Lung (tissue), 12 donors: ENCODE results near the gene LZTS2. TPM values are rescaled to one million over a fixed set of nuclear protein-coding genes. Genes with fewer than 3 reads are reported as not detected.

Source experiments
- ATAC-seq: fragments of 200-7000 bp; cut with Tn5 transposase; one replicate; pipeline ENCODE4 v1.9.1; 2020; ENCODE audit warnings: moderate number of reproducible peaks; ENCODE audit not compliant: insufficient read depth, low FRiP score
- DNase-seq, 3 donors: peaks; one replicate each; pipeline ENCODE4 v3.0.0-alpha.2; 2013 to 2017
- H3K27ac ChIP-seq, 2 donors: one replicate each; pipeline ENCODE4 v1.5.1; 2013; ENCODE audit warnings: mild to moderate bottlenecking in 2 of 2, moderate library complexity in 2 of 2, control low read depth in 1 of 2, inconsistent platforms in 1 of 2, low read depth in 1 of 2, low read length in 1 of 2
- H3K27me3 ChIP-seq, 3 donors: one replicate each; pipeline ENCODE4 v1.5.1; 2013; ENCODE audit warnings: low read length in 2 of 3; ENCODE audit not compliant: control insufficient read depth in 3 of 3, insufficient read depth in 3 of 3
- H3K36me3 ChIP-seq, 4 donors: one replicate each; pipeline ENCODE4 v1.5.1; 2013; ENCODE audit warnings: low read length in 4 of 4, mild to moderate bottlenecking in 1 of 4, moderate library complexity in 1 of 4; ENCODE audit not compliant: control insufficient read depth in 4 of 4, insufficient read depth in 4 of 4
- H3K4me1 ChIP-seq, 5 donors: one replicate each; pipeline ENCODE4 v1.5.1; 2013; ENCODE audit warnings: low read length in 5 of 5, mild to moderate bottlenecking in 2 of 5, moderate library complexity in 1 of 5; ENCODE audit not compliant: control insufficient read depth in 5 of 5, insufficient read depth in 5 of 5
- H3K4me3 ChIP-seq: one replicate; pipeline ENCODE4 v1.5.1; 2013; ENCODE audit warnings: mild to moderate bottlenecking, control low read depth, moderate library complexity
- H3K9ac ChIP-seq, 2 donors: one replicate each; pipeline ENCODE4 v1.5.1; 2013; ENCODE audit warnings: low read length in 2 of 2, control low read depth in 1 of 2; ENCODE audit not compliant: insufficient read depth in 1 of 2
- H3K9me3 ChIP-seq, 4 donors: one replicate each; pipeline ENCODE4 v1.5.1; 2013; ENCODE audit warnings: low read length in 3 of 4, mild to moderate bottlenecking in 1 of 4, moderate library complexity in 1 of 4; ENCODE audit not compliant: control insufficient read depth in 4 of 4, insufficient read depth in 3 of 4
- CTCF ChIP-seq: IDR thresholded peaks from 2 replicates; pipeline ENCODE4 v1.5.1; 2012; ENCODE audit warnings: mild to moderate bottlenecking; ENCODE audit errors: control extremely low read depth, extremely low read depth
- WGBS, 2 donors: extraction: QIAGEN DNeasy Blood & Tissue Kit; methylation state at CpG; one replicate each; pipeline ENCODE4 v1.1.7; 2013; 5-methylcytosine and 5-hydroxymethylcytosine counted together
- polyA plus RNA-seq, 2 donors: library from polyadenylated mRNA; stranded (reverse); fragments of 200-250 nt; gene quantifications; one replicate each; pipeline ENCODE4 v1.2.1, GENCODE V29; 2013
- total RNA-seq, 2 donors: library from RNA; depleted of rRNA in 1 of 2; stranded (reverse); fragments of >200 nt in 1 of 2; gene quantifications; one replicate each; pipeline ENCODE4 v1.2.1, GENCODE V29; 2014 to 2021
- donor health status: control.
- donor health status: control.
- donor health status: Bipolar disorder and iron deficiency.
- donor health status: healthy.
- donor health status: DM: yes; HTN: yes; CAD: no.

The LZTS2 gene
- total and polyA plus RNA-seq, 4 donors, result 44.5 to 76.8 (median 55.6) TPM

- Histone ChIP-seq H3K9ac (no peak overlapping the region), H3K4me3 (no peak overlapping the region), H3K27me3 (peaks cover 0 to 6% (median 0%) of the 10 kb centered on the region in 3 donors), H3K36me3 (no peaks in the 10 kb centered on the region), H3K9me3 (no peaks in the 10 kb centered on the region), H3K27ac (no peak overlapping the region), H3K4me1 (peaks cover 0 to 7% (median 0%) of the 10 kb centered on the region in 5 donors)
- WGBS, 2 donors, result 92 to 96% methylated on average over 14 to 15 of the region's 15 CpGs
- TF ChIP-seq CTCF, result no peak
- ATAC-seq (no peak), DNase-seq (no peak)
Observed at GRCh38 chr10:101022967-101023705, 23.5 kb downstream of the LZTS2 start.

- Histone ChIP-seq H3K9me3 (no peaks in the 10 kb centered on the region), H3K36me3 (no peaks in the 10 kb centered on the region), H3K27ac (no peak overlapping the region), H3K9ac (no peak overlapping the region), H3K4me3 (no peak overlapping the region), H3K4me1 (peaks cover 0 to 15% (median 2%) of the 10 kb centered on the region in 5 donors), H3K27me3 (peaks cover 0 to 12% (median 6%) of the 10 kb centered on the region in 3 donors)
- DNase-seq, result no peak
- 61 to 74% methylated on average over 10 of the region's 10 CpGs for WGBS, 2 donors
- no peak for TF ChIP-seq CTCF
- ATAC-seq, result no peak
Observed at GRCh38 chr10:101027106-101027720, 27.6 kb downstream of the LZTS2 start.

GRCh38 chr10:101028446-101029337, 29.1 kb downstream of the LZTS2 start:
- H3K27me3 ChIP-seq, result peaks cover 0 to 12% (median 6%) of the 10 kb centered on the region in 3 donors
- no peak for DNase-seq
- peaks cover 0 to 25% (median 3%) of the 10 kb centered on the region in 5 donors for H3K4me1 ChIP-seq
- H3K9ac ChIP-seq, result no peak overlapping the region
- WGBS, 2 donors, result 43 to 62% methylated on average over 7 of the region's 7 CpGs
- ATAC-seq, result no peak
- H3K27ac ChIP-seq, result no peak overlapping the region
- no peaks in the 10 kb centered on the region for H3K36me3 ChIP-seq
- no peak for TF ChIP-seq CTCF
- H3K4me3 ChIP-seq, result no peak overlapping the region
- H3K9me3 ChIP-seq, result no peaks in the 10 kb centered on the region
